ENCODE data around the gene GBX1.

The GBX1 gene

DNA sequence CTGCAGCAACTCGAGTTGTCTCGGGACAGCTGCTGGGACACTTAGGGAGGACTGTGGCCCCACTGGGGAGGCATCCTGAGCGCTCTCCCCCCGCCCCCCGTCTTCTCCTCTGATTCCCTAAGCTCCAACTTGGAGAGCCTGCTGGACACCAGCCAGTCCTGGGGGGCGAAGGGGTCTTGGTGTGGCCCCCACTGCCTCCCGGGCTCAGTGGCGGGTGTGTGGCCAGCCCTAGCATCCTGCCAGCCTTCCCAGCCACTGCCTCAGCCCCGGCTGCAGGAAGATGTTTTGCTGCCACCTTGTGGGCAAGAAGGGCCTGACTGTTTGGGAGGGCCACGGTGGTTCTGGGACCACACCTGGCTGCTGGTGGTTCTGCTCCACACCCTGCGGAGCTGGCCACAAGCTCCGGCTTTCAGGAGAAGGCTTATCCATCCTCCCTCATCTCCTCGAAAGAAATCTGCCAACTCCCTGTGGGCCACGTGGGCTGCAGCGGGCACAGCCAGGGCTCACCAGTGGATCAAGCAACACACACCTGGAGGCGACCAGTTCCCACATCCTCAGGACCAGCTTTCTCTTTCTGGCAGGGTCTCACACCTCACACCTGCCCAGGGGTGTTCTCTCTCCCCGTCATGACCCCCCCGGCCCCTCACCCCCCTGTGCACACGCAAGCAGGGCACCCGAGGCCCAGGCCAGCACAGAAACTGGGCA lies 56.4 kb downstream of the GBX1 start:
- peak; percentile 63 for DNase-seq

- DNase-seq = no peak
Observed at GRCh38 chr7:151110236-151110940, 57.1 kb downstream of the GBX1 start.

GRCh38 chr7:151109094-151110048 lies 58.1 kb downstream of the GBX1 start:
- DNase-seq = no peak

GRCh38 chr7:151107882-151108281 lies 59.6 kb downstream of the GBX1 start:
- DNase-seq = no peak

DNA sequence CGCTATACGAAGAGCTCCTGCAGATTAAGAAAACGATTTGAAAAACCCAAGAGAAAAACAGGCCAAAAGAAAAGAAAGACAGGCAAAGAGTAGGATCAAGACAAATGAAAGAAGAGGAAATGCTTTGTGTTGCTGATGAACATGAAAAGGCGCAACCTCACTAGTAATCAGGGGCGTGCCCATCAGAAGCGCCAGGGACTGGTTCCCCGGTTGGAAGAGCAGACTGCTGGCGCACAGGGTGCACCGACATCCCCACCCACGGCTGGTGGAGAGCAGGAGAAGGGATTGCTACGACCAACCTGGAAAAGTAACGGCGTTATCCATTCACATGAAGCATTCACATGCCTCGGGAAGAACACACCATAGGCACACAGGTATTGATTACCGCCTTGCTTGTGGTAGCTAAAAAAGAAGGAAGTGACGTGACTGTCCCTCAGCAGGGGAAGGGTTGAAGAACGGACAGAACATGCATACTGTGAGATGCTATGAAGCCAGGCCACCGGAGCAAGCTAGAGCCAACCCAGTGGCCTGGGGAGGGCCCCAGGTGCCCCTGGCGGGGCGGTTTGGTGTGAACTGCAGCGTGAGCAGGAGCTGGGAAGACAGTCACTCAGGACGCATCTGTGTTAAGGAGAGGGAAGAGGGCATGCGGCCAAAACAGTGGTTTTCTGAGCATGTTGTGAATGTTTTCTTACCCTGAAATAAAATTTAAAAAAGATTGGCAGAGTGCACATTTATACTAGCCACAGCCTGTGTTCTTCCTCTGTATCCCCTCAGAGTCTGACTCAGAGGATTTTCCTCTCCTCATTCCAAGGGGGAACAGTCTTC lies 62.9 kb downstream of the GBX1 start:
- no peak for DNase-seq

- DNase-seq = no peak
Observed at GRCh38 chr7:151103973-151104372, 63.5 kb downstream of the GBX1 start.

DNA sequence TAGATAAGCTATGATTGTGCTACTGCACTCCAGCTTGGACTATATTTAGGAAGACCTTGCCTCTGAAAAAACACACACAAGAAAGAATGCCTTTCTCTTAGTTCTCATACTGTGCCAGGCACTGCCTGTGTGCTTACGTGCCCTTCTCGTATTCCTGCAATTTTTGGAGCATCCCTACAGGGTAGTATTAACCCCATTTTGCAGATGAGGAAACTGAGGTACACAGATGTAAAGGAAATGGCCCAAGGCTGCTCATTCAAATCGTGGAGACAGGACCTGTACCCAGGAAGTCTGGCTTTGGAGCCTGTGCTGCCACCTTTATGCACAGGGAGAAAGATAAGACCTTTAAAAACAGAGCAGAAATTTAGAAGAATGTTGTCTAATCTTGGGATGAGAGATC lies 64.5 kb downstream of the GBX1 start:
- no peak for DNase-seq

GRCh38 chr7:151101621-151102396 lies 65.7 kb downstream of the GBX1 start:
- no peak for DNase-seq

DNA sequence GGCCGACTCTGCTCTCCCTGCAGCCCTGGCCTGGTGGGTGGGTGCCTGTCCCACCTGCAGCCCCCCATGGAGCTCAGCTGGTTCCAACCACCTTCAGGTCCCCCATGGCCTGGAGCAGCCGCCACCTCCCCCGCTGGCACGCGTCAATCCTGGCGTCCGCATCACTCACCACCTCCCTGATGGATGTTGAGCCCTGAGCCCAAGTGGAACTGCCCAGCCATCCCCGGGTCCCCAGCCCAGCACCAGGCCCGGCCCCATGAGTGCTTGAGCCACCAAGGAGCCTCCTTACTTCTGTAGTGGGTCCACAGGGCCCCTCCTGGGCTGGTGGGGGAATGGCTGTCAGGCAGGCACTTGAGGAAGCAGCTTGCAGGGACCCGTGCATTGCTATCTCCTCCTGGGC lies 66.6 kb downstream of the GBX1 start:
- DNase-seq = no peak

DNA sequence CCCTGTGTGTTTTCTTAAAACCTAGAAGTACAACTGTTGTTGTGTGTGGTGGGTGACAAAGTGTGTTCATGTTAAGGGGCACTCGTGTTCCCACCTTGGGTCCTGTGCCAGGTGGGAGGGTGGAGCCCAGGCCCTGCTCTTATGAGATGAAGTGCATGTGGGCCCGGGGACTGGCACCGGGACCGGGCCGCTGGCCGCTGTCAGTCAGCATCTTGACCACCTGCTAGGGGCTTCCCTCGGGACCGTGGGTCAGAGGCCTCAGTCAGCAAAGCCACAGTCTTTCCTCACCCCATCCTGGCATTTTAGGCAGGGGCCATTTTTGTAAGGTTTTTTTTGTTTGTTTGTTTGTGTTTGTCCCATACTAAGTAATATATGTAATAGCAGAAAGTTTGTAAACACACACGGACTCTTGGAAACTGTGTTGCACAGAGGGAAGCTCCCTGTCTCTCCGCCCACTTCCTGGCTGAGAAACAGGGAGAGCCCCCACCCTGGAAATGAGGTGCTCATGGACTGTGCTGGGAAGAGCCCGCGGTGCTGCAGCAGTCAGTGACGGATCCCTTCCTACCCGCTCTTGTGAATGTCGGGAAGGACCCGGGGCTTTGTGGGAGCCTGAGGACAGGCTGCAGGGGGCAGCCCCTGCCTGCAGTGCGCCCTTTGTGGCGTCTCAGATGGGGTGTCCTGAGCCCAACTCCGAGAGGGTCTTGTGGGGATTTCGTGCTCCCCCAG lies 67.8 kb downstream of the GBX1 start:
- DNase-seq = no peak
